B cell (primary cell): ENCODE data around the gene GPR137. TPM values are rescaled to one million over a fixed set of nuclear protein-coding genes. Genes with fewer than 3 reads are reported as not detected.

Source experiments
- ATAC-seq: fragments of 200-7000 bp; cut with Tn5 transposase; one replicate; pipeline ENCODE4 v1.10.0; 2021; ENCODE audit warnings: low read depth, mild to moderate bottlenecking, moderate number of reproducible peaks, moderate library complexity
- CTCF ChIA-PET: fragments of 350-600 bp; sonication (Branson Sonifier 250); formaldehyde crosslinking; loops from one replicate; lab custom pipeline; 2021; ENCODE audit warnings: antibody characterized with exemption, inconsistent platforms; lab: Charles Lee
- POLR2A ChIA-PET: fragments of 350-600 bp; sonication (Branson Sonifier 250); formaldehyde crosslinking; loops from one replicate; lab custom pipeline; 2021; ENCODE audit warnings: antibody characterized with exemption; lab: Charles Lee
- DNase-seq: peaks from one replicate; pipeline ENCODE4 v3.0.0; 2013
- H2AFZ ChIP-seq: 2 replicates; pipeline ENCODE4 v1.6.1; 2012; ENCODE audit warnings: mild to moderate bottlenecking, low read depth, low read length; ENCODE audit not compliant: insufficient read depth, poor library complexity, severe bottlenecking
- H3K27ac ChIP-seq, 2 donors: 1 replicate in 1 of 2; 2 replicates in 1 of 2; pipeline ENCODE4 v1.5.1; 2012 to 2013; ENCODE audit warnings: low read length in 2 of 2, mild to moderate bottlenecking in 2 of 2, moderate library complexity in 1 of 2
- H3K27me3 ChIP-seq, 4 experiments: fragments of 200-600 bp in 1 of 4; sonication (generic) in 1 of 4; replicated peaks in 1 of 4; 1 replicate in 2 of 4; 2 replicates in 2 of 4; pipeline versions ENCODE4 v1.6.1 to v1.7.0; 2013 to 2016; ENCODE audit warnings: low read length in 3 of 4, mild to moderate bottlenecking in 2 of 4, mixed read lengths in 1 of 4, moderate library complexity in 1 of 4; ENCODE audit not compliant: insufficient read depth in 4 of 4, control insufficient read depth in 3 of 4; ENCODE audit errors: control extremely low read depth in 1 of 4
- H3K36me3 ChIP-seq, 2 experiments: replicated peaks in 1 of 2; 1 replicate in 1 of 2; 2 replicates in 1 of 2; pipeline versions ENCODE4 v1.6.1 to v1.7.1; 2013; ENCODE audit warnings: low read length in 1 of 2; ENCODE audit not compliant: insufficient read depth in 2 of 2, control insufficient read depth in 1 of 2; ENCODE audit errors: control extremely low read depth in 1 of 2, extremely low read depth in 1 of 2
- H3K4me1 ChIP-seq, 2 donors: fragments of 200-600 bp in 1 of 2; sonication (generic) in 1 of 2; 1 replicate in 1 of 2; 2 replicates in 1 of 2; pipeline versions ENCODE4 v1.5.1 to v1.6.1; 2013 to 2017; ENCODE audit warnings: low read length in 2 of 2; ENCODE audit not compliant: control insufficient read depth in 2 of 2, insufficient read depth in 2 of 2
- H3K4me2 ChIP-seq: replicated peaks from 2 replicates; pipeline ENCODE3; 2012; ENCODE audit warnings: mild to moderate bottlenecking, low read depth, low read length; ENCODE audit not compliant: poor library complexity, severe bottlenecking
- H3K4me3 ChIP-seq, 5 experiments: fragments of 200-600 bp in 1 of 5; sonication (generic) in 1 of 5; 1 replicate in 3 of 5; 2 replicates in 2 of 5; pipeline versions ENCODE4 v1.5.1 to v1.7.0; 2011 to 2016; ENCODE audit warnings: low read length in 4 of 5, mild to moderate bottlenecking in 4 of 5, low read depth in 2 of 5, control low read depth in 1 of 5, moderate library complexity in 1 of 5; ENCODE audit not compliant: insufficient read depth in 1 of 5; ENCODE audit errors: control extremely low read depth in 1 of 5, extremely low read depth in 1 of 5
- H3K79me2 ChIP-seq: fragments of 200-600 bp; sonication (generic); one replicate; pipeline ENCODE4 v1.6.0; 2016; ENCODE audit warnings: low read length; ENCODE audit not compliant: control insufficient read depth, insufficient read depth
- H3K9ac ChIP-seq: fragments of 200-600 bp; sonication (generic); 2 replicates; pipeline ENCODE4 v1.6.1; 2017; ENCODE audit warnings: mild to moderate bottlenecking, low read length, moderate library complexity
- H3K9me3 ChIP-seq, 3 donors: one replicate each; pipeline versions ENCODE4 v1.6.1 to v1.7.1; 2013; ENCODE audit warnings: low read length in 2 of 3; ENCODE audit not compliant: control insufficient read depth in 2 of 3, insufficient read depth in 1 of 3; ENCODE audit errors: control extremely low read depth in 1 of 3
- H4K20me1 ChIP-seq: 2 replicates; pipeline ENCODE4 v1.6.0; 2012; ENCODE audit warnings: mild to moderate bottlenecking, low read length; ENCODE audit not compliant: insufficient read depth, control insufficient read depth, poor library complexity, severe bottlenecking
- H3K27ac Mint-ChIP-seq: one replicate; pipeline ENCODE4 v1.8.0; 2021; ENCODE audit warnings: mixed read lengths
- H3K27me3 Mint-ChIP-seq: one replicate; pipeline ENCODE4 v1.8.0; 2021; ENCODE audit warnings: mixed read lengths
- H3K4me1 Mint-ChIP-seq: one replicate; pipeline ENCODE4 v1.8.0; 2021; ENCODE audit warnings: mixed read lengths
- H3K4me3 Mint-ChIP-seq: one replicate; pipeline ENCODE4 v1.8.0; 2021; ENCODE audit warnings: mixed read lengths
- H3K9me3 Mint-ChIP-seq: one replicate; pipeline ENCODE4 v1.8.0; 2022; ENCODE audit warnings: mixed read lengths; ENCODE audit not compliant: insufficient read depth
- CTCF ChIP-seq: fragments of 200-600 bp; IDR thresholded peaks from one replicate; pipeline ENCODE4 v1.8.0; 2022; ENCODE audit warnings: antibody characterized with exemption, mild to moderate bottlenecking
- EZH2 ChIP-seq: IDR thresholded peaks from 2 replicates; pipeline ENCODE4 v1.6.1; 2012; ENCODE audit warnings: borderline replicate concordance, low read depth, mild to moderate bottlenecking, moderate library complexity, low read length; ENCODE audit not compliant: insufficient read depth, poor library complexity, severe bottlenecking
- WGBS: methylation state at CpG from one replicate; pipeline ENCODE4 v1.1.5; 2013; ENCODE audit warnings: missing lambda C conversion rate; ENCODE audit not compliant: insufficient coverage; 5-methylcytosine and 5-hydroxymethylcytosine counted together
- intact Hi-C: fragments of 100-400 bp; cut with micrococcal nuclease; formaldehyde crosslinking; loops from one replicate; pipeline ENCODE4 v1.10.0; 2022
- polyA plus RNA-seq: library from polyadenylated mRNA; depleted of rRNA; stranded (reverse); fragments of >200 nt; gene quantifications from 2 replicates; pipeline ENCODE4 v1.2.3, GENCODE V29; 2012
- total RNA-seq, 2 donors: library from RNA; stranded (reverse); fragments of 120-200 nt in 1 of 2; gene quantifications; 1 replicate in 1 of 2; 2 replicates in 1 of 2; pipeline versions ENCODE4 v1.2.3 to v1.2.4, GENCODE V29; 2013 to 2022

The GPR137 gene
- total and polyA plus RNA-seq, 2 donors (not counting 1 experiment from before 2014, with no cell fraction given): 49.9 to 66.1 TPM

- no peak for ATAC-seq
- ChIA-PET CTCF (interaction anchor here (1.6 to 1.7 kb wide), 2 partner anchors 10 to 46 kb away, joined by 4 to 5 read pairs; no protein-coding TSS in a partner anchor), POLR2A (no interaction called here)
- Mint-ChIP-seq H3K4me1 (peaks cover 28% of the 10 kb centered on the region), H3K9me3 (no peaks in the 10 kb centered on the region), H3K4me3 (no peak overlapping the region), H3K27ac (peak overlapping the region; percentile 24), H3K27me3 (no peaks in the 10 kb centered on the region)
- no peak for TF ChIP-seq EZH2
- no peak for TF ChIP-seq CTCF
- Histone ChIP-seq H3K27me3 (no peaks in the 10 kb centered on the region), H3K79me2 (peaks cover 40% of the 10 kb centered on the region), H3K4me3 (no peak overlapping the region), H3K27ac (no peak overlapping the region), H3K4me1 (peaks cover 6 to 24% of the 10 kb centered on the region in 2 donors), H3K9me3 (no peaks in the 10 kb centered on the region), H3K36me3 (peaks cover 0 to 32% of the 10 kb centered on the region in 2 experiments), H4K20me1 (peaks cover 21% of the 10 kb centered on the region), H3K9ac (no peak overlapping the region), H3K4me2 (no peak overlapping the region), H2AFZ (no peak overlapping the region)
- DNase-seq: no peak
- WGBS: 95% methylated on average over 18 of the region's 19 CpGs
- intact Hi-C loops: no loop called here
Observed at GRCh38 chr11:64314146-64314804, 28.6 kb downstream of the GPR137 start.
